Motor neuron (in vitro differentiated cells): Measurements from ENCODE around the gene LRRC30. TPM values are rescaled to one million over a fixed set of nuclear protein-coding genes. Genes with fewer than 3 reads are reported as not detected.
"Not testable (repeated sequence)": the region's sequence is repeated elsewhere in the genome, so short reads cannot be mapped to it uniquely, and the experiment has no call there.

Source experiments
- ATAC-seq, 8 experiments: fragments of 200-7000 bp; cut with Tn5 transposase; replicated peaks in 6 of 8; 2 replicates each; pipeline ENCODE4 v1.8.0; 2021; ENCODE audit warnings: mild to moderate bottlenecking in 8 of 8, moderate library complexity in 8 of 8
- H3K27ac ChIP-seq, 2 donors: fragments of 250-450 bp; sonication (Bioruptor Pico); 2 replicates each; pipeline ENCODE4 v1.9.0; 2021; ENCODE audit warnings: antibody characterized with exemption in 2 of 2, mild to moderate bottlenecking in 2 of 2, moderate library complexity in 1 of 2
- H3K4me1 ChIP-seq, 2 donors: fragments of 250-450 bp; sonication (Bioruptor Pico); replicated peaks in 1 of 2; 2 replicates each; pipeline ENCODE4 v1.6.1; 2021; ENCODE audit warnings: antibody characterized with exemption in 2 of 2, mild to moderate bottlenecking in 2 of 2, moderate library complexity in 1 of 2
- H3K4me3 ChIP-seq, 5 donors: fragments of 250-450 bp; sonication (Bioruptor Pico); 2 replicates each; pipeline ENCODE4 v1.9.0; 2021; ENCODE audit warnings: antibody characterized with exemption in 5 of 5, mild to moderate bottlenecking in 5 of 5, moderate library complexity in 4 of 5
- WGBS, 10 experiments: fragments of 450-650 bp; shearing (Covaris generic); methylation state at CpG; one replicate each; pipeline ENCODE4 v1.0.0; 2022; 5-methylcytosine and 5-hydroxymethylcytosine counted together
- in situ Hi-C, 9 experiments: fragments of 400-800 bp; cut with MboI; loops; one replicate each; pipeline ENCODE4 v1.15.0; 2021; ENCODE audit warnings: low sequenced_read_pairs in 9 of 9, low pct_unique_long_range_greater_than_20kb in 2 of 9; ENCODE audit not compliant: unreplicated experiment in 9 of 9
- total RNA-seq, 8 experiments: library from RNA; unstranded; fragments of 300-600 nt; gene quantifications; 2 replicates each; pipeline versions ENCODE4 v1.2.3 to v1.2.4, GENCODE V29; 2022

The LRRC30 gene
- under 1 TPM in 1 of 8 experiments, not detected in 7; 0.90 TPM for total RNA-seq

DNA sequence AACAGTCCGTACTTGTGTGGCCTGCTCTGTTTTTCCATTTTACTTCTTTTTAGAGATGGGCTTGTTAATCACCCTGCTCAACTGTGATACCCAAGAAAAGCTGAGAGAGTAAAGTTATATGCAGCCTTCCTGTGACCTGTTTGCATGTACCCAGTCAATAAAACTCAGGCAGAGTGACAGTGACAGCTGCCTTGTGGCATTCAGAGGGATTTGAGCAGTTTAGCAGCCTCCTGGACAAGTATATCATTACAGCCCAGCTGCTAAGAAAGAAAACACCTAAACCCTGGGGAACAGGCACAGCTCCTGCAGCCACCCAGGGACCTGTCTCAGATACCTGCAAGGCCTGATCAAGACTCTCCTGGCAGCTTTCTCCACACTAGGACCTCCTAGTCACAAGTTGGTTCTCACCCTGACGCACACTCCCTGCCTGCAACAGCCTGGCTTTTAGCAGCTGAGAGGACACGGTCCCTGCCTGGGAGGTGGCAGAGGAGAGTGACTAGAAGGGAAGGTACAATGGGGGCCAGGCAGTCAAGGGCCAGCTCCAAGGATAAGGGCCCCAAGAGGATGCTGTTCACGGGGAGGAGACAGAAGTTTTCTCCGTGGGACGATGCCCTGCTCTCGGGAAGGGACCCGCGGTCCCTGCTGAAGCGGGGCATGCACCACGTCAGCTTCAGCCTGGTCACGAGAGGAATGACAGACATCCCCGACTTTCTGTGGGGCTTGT is at the start of gene LRRC30:
LRRC30 (plus strand) TSS at position 464 of the 724 bp plus-strand sequence; CDS start at position 514, 50 bp downstream.
- H3K4me3 ChIP-seq = no peak within 1 kb of the TSS
- no peak within 1 kb of the TSS for H3K27ac ChIP-seq
- H3K4me1 ChIP-seq = no peaks in the 10 kb centered on the region
- WGBS, 10 experiments = 63 to 100% (median 92%) methylated on average over 1 to 3 of the region's 13 CpGs; no CpG with 5 or more reads in 4 of the 10 experiments
- in situ Hi-C loops = loop anchor here in 1 of 9 experiments (25.0 kb wide), 1 partner anchor 107 kb away; no protein-coding TSS in a partner anchor
- no peak for ATAC-seq

DNA sequence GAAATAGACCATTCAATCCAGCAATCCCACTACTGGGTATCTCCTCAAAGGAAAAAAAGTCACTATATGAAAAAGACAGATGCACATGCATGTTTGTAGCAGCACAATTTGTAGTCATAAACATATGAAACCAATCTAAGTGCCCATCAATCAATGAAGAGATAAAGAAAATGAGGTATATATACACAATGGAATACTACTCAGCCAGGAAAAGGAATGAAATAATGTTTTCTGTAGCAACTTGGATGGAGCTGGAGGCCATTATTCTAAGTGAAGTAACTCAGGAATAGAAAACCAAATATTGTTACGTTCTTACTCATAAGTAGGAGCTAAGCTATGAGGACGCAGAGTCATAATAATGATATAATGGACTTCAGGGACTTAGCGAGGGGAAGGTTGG is 45.2 kb upstream of the LRRC30 start:
- H3K27ac ChIP-seq = no peak overlapping the region
- no peak overlapping the region for H3K4me3 ChIP-seq
- no peak for ATAC-seq
- 44 to 96% (median 92%) methylated on average over 3 of the region's 3 CpGs for WGBS, 10 experiments
- in situ Hi-C loops = loop anchor here in 2 of 9 experiments (25.0 kb wide), 2 partner anchors 248 to 273 kb away; no protein-coding TSS in a partner anchor
- H3K4me1 ChIP-seq = peaks cover 3 to 13% of the 10 kb centered on the region in 2 donors

DNA sequence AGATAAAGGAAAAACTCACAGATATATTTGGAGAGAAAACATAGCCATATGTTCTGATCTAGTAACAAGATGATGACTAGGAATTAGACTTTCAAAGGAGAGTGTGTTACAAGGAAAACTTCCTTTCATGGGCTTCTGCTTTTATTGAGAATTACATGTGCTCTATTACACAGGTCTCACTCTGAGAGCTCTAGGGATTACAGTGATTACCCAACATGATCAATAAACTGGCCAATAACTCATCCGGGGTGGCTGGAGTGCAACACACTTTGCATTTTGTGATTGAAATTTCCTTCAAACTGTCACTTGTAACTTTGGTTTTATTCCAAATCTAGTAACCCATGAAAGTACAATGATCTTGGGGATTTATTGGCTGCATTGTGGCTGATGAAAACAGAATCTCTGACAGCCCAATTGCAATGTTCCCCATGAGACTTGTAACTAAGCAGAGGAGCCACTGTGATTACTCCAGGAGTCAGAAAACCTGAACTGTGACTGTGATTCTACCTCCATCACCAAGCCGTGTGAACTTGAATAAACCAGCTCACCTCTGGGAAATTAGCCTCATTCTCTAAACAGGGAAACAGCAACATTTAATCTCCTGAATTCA is 40.2 kb upstream of the LRRC30 start:
- peak in 5 of 8 experiments; percentile 71 to 92 (median 81) for ATAC-seq
- Histone ChIP-seq H3K4me1 (peaks cover 14 to 35% of the 10 kb centered on the region in 2 donors), H3K27ac (peak overlapping the region in 1 of 2 donors; percentile 1), H3K4me3 (no peak overlapping the region)
- 33 to 100% (median 58%) methylated on average over 1 to 2 of the region's 2 CpGs; no CpG with 5 or more reads in 1 of the 10 experiments for WGBS, 10 experiments
- in situ Hi-C loops = loop anchor here in 2 of 9 experiments (25.0 kb wide), 2 partner anchors 253 to 278 kb away; no protein-coding TSS in a partner anchor

DNA sequence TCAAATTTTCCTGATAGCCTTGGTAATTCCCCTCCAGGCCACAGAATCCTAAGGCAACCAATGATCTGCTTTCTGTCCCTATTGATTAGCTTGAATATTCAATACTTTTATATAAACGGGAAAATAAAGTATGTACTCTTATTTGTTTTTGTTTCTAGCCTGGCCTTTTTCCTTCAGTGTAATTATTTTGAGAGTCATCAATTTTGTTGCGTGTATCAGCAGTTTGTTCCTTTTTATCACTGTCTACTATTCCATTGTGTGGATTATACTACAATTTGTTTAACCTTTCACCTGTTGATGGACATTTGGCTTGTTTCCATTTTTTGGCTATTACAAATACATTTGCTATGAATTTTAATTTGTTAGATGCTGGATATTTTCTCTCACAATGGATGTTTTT is 39.2 kb upstream of the LRRC30 start:
- in situ Hi-C loops = loop anchor here in 2 of 9 experiments (25.0 kb wide), 2 partner anchors 254 to 279 kb away; no protein-coding TSS in a partner anchor
- ATAC-seq = no peak

DNA sequence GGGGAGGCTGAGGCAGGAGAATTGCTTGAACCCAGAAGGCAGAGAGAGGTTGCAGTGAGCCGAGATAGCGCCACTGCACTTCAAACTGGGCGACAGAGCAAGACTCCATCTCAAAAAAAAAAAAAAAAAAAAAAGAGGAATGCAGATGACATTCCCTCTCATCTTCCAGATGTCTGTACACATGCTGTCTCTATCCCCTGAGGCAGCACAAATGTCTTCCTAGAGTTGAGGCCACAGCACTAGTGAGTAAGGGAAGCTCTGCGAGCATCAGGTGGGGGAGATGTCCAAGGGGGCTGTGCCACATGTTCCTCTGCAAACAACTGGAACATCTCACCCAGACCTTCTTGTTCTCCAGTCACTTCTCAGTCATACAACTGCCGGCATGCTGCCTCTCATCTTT is 35.6 kb upstream of the LRRC30 start:
- in situ Hi-C loops = loop anchor here in 2 of 9 experiments (25.0 kb wide), 2 partner anchors 258 to 283 kb away; no protein-coding TSS in a partner anchor
- WGBS, 10 experiments = 0 to 100% (median 99%) methylated on average over 1 to 5 of the region's 5 CpGs; no CpG with 5 or more reads in 4 of the 10 experiments
- Histone ChIP-seq H3K4me1 (peaks cover 13 to 28% of the 10 kb centered on the region in 2 donors), H3K27ac (no peak overlapping the region), H3K4me3 (no peak overlapping the region)
- ATAC-seq = peak in 1 of 8 experiments; percentile 54

More for the DNA sequence above, 39.2 kb upstream of the LRRC30 start:
- Histone ChIP-seq H3K4me3 (no peak overlapping the region), H3K4me1 (peaks cover 14 to 38% of the 10 kb centered on the region in 2 donors), H3K27ac (no peak overlapping the region)
- 11 to 96% (median 83%) methylated on average over 2 of the region's 2 CpGs for WGBS, 10 experiments

DNA sequence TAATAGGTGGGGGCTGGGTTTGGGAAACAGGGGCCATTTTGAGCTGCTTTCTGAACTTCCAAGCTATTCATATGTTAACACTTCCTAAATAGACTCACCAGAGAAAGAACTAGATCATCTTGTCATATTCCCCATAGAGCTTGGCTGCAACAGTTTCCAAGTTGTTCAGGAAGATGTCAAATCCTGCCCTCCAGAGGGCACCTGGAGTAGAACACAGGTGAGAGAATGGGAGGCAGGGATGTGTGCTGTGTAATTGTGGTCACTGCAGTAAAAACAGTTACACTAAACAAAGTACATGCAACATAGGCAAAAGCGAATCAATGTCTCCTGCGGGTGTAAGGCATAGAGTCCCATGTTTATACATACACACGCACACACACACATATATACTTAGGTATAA is 34.5 kb upstream of the LRRC30 start:
- Histone ChIP-seq H3K27ac (no peak overlapping the region), H3K4me1 (peaks cover 11 to 20% of the 10 kb centered on the region in 2 donors), H3K4me3 (no peak overlapping the region)
- 62 to 100% (median 96%) methylated on average over 1 to 3 of the region's 3 CpGs; no CpG with 5 or more reads in 1 of the 10 experiments for WGBS, 10 experiments
- ATAC-seq = no peak
- in situ Hi-C loops = loop anchor here in 2 of 9 experiments (25.0 kb wide), 2 partner anchors 259 to 284 kb away; no protein-coding TSS in a partner anchor

DNA sequence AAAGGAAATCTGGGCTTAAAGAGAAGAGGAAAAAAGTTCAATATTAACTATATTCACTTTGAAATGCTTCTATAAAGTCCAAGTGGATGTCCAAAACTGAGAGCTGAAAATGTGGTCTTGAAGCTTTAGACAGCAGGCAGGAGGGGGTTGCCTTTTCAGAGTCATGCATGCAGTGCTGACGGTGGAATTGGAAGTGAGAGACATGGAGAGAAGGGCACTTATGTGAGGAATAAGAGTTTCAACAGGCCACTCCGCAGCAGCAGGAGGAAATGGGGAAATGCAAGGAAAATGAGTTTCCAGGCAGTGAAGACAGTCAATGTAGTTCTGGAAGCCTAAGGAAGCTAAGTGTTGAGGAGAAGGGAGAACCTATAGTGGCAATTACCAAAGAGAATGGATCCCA is 33.0 kb upstream of the LRRC30 start:
- H3K4me3 ChIP-seq = no peak overlapping the region
- WGBS, 10 experiments = 41 to 100% (median 88%) methylated on average over 1 to 2 of the region's 2 CpGs; no CpG with 5 or more reads in 2 of the 10 experiments
- H3K27ac ChIP-seq = no peak overlapping the region
- in situ Hi-C loops = loop anchor here in 2 of 9 experiments (25.0 kb wide), 2 partner anchors 261 to 286 kb away; no protein-coding TSS in a partner anchor
- no peak for ATAC-seq
- peaks cover 10 to 21% of the 10 kb centered on the region in 2 donors for H3K4me1 ChIP-seq

DNA sequence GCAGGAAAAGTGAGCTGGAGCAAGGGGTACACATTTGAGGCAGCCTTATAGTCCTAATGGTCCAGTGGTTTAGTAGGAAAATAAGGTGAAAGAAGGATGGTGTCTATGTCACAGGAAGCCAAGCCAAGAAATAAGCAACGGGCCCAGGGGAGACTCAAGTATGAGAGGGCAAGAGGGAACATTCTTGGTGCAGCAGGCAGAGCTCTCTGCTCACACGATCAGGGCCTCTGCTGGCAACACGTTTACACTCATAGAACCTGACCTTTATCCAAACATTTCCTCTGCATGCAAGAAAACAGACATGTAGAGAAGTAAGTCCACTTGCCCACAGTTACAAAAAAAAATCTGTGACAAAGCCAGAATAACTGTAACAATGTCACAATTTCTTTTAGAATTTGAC is 32.6 kb upstream of the LRRC30 start:
- H3K27ac ChIP-seq = no peak overlapping the region
- in situ Hi-C loops = loop anchor here in 2 of 9 experiments (25.0 kb wide), 2 partner anchors 261 to 286 kb away; no protein-coding TSS in a partner anchor
- peak in 1 of 8 experiments; percentile 35 for ATAC-seq
- 10 to 100% (median 80%) methylated on average over 1 to 3 of the region's 3 CpGs; no CpG with 5 or more reads in 3 of the 10 experiments for WGBS, 10 experiments
- H3K4me3 ChIP-seq = no peak overlapping the region
- peaks cover 6 to 17% of the 10 kb centered on the region in 2 donors for H3K4me1 ChIP-seq

DNA sequence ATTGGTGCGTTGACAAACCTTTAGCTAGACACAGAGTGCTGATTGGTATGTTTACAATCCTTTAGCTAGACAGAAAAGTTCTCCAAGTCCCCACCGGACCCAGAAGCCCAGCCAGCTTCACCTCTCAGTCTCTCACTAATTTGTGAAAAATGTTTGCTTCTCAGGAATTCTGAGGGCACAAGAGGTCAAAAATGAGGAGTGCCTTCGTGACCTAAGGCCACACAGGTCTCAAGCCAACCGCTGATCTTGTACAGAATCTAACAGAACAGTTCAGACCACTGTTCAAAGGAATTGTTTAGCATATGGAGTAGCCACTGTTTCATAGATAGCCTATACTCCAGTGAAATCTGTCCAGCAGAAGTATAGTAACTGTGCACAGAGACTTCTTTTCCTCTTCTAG is 29.8 kb upstream of the LRRC30 start:
- in situ Hi-C loops = loop anchor here in 1 of 9 experiments (25.0 kb wide), 1 partner anchor 361 kb away; the partner anchor contains the start of gene PTPRM
- ATAC-seq = no peak
- Histone ChIP-seq H3K4me1 (peaks cover 0 to 9% of the 10 kb centered on the region in 2 donors), H3K4me3 (no peak overlapping the region), H3K27ac (no peak overlapping the region)
- 38 to 100% (median 82%) methylated on average over 1 to 4 of the region's 4 CpGs; no CpG with 5 or more reads in 1 of the 10 experiments for WGBS, 10 experiments

DNA sequence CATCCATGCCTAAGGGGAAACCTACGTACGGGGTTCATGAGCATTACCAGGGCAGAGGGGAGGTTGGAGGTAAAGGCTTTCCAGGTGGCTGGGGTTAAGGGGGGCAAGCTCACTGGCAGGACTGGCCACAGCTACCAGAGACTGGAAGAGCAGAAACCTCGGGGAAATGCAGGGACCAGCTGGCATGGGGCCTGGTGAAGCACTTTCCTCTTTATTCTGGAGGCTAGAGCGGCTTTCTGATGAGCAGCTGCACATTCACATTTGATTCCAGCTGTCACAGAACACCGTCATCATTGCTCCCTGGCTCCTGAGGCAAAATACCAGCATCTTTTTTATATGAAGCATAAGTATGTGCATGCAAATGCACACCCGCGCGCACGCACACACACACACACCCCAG is 28.7 kb upstream of the LRRC30 start:
- WGBS, 10 experiments = 3 to 100% (median 84%) methylated on average over 1 to 7 of the region's 9 CpGs
- peak in 4 of 8 experiments; percentile 35 to 94 (median 58) for ATAC-seq

DNA sequence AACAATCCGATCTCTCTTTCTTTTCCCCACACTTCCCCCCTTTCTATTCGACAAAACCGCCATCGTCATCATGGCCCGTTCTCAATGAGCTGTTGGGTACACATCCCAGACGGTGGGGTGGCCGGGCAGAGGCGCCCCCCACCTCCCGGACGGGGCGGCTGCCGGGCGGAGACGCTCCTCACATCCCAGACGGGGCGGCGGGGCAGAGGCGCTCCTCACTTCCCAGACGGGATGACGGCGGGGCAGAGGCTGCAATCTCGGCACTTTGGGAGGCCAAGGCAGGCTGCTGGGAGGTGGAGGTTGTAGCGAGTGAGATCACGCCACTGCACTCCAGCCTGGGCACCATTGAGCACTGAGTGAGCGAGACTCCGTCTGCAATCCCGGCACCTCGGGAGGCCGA is 27.3 kb upstream of the LRRC30 start:
- no CpG with 5 or more reads among the region's 29 CpGs for WGBS, 10 experiments
- H3K4me3 ChIP-seq, H3K4me1 ChIP-seq, H3K27ac ChIP-seq, ATAC-seq: not testable (repeated sequence)
- in situ Hi-C loops = loop anchor here in 1 of 9 experiments (25.0 kb wide), 1 partner anchor 359 kb away; the partner anchor contains the start of gene PTPRM

More for the DNA sequence above, 28.7 kb upstream of the LRRC30 start:
- in situ Hi-C loops = loop anchor here in 1 of 9 experiments (25.0 kb wide), 1 partner anchor 360 kb away; the partner anchor contains the start of gene PTPRM
- H3K27ac ChIP-seq = no peak overlapping the region
- H3K4me1 ChIP-seq = peaks cover 0 to 6% of the 10 kb centered on the region in 2 donors
- no peak overlapping the region for H3K4me3 ChIP-seq

DNA sequence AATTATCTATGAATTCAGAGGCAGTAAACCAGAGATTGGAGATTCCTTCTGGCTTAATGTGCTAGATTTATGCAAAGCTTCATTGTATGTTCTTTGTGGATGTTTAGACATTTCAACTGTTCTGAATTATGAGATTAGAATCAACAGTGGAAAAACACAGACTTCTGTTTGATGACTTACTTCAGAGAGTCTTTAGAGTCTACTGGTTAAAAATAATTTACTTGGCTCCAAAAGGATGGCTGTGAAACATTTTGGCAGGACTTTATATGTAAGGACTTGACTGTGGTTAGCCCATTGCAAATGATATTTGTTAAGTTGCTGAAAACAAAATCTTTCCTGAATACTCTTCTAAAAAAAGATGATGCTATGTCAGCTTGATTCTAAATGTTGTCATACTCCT is 25.5 kb upstream of the LRRC30 start:
- Histone ChIP-seq H3K4me1 (peaks cover 0 to 6% of the 10 kb centered on the region in 2 donors), H3K4me3 (no peak overlapping the region), H3K27ac (no peak overlapping the region)
- no peak for ATAC-seq
- in situ Hi-C loops = loop anchor here in 1 of 9 experiments (25.0 kb wide), 1 partner anchor 357 kb away; the partner anchor contains the start of gene PTPRM
